Activated CD4-positive, alpha-beta T cell treated with anti-CD3 and anti-CD28 coated beads for 4 hours (primary cell): ENCODE results near the gene KLHL34.

Experiments used
- DNase-seq, 2 donors: peaks; one replicate each; pipeline ENCODE4 v3.0.0-alpha.2; 2020

Gene KLHL34

DNA sequence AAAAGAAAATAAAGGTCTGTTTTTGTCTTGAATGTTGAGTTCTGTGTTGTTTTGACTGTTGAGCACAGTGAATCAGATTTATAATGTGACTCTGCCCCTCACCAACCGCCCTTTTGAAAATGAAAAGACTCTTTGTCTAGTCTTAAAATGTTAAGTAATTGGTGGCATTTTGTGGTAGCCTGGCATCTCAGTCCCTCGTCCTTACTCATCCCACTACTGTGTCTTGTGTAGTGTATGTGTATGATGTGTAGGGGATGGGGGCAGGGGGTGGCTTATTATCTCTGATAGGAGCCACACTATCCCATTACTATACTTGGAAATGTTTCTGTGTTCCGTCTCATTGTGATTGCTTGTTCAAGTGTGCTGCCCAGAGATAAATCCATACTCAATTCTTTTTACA, 12.2 kb downstream of the KLHL34 start:
- DNase-seq = no peak

DNA sequence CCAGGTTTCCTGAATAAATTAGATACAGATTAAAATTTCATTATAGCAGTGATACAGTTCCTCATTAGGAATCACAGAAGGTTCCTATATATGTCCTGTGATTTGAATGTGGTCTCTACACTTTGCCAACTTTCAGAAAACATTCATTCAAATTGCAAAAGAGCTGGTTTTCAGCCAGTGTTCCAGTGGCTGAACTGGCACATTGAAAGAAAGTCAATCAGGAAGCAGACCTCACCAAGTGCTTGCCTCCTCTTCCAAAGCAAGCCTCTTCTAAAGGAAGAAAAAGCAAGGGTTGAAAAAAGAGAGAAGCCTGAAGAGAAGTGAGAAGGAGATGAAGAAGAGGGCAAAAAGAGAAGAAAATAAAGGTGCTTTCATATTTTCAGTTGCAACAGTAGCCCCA, 12.7 kb downstream of the KLHL34 start:
- no peak for DNase-seq

- DNase-seq = no peak
Measured at GRCh38 chrX:21639775-21640174, 18.4 kb downstream of the KLHL34 start.

DNA sequence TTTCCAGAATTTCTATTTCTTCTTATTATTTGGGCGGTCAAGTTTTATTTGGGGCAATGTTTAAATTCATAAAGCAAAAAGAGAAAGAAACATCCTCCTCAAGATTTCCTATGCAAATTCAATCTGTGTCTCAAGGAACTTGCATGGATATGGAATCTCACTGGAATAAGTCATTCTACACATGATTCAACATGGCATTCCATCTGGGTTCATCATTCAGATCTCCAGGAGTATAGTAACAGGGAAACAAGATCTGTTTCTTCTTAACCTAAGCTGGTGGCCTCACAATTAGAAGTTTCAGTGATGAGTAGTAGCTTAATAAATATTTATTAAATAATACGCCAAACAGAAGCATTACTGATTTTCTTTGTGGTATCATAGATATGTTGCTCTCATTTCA, 19.8 kb downstream of the KLHL34 start:
- DNase-seq = no peak

GRCh38 chrX:21632027-21632426, 26.1 kb downstream of the KLHL34 start:
- DNase-seq = no peak

- no peak for DNase-seq
Measured at GRCh38 chrX:21623778-21624501, 34.2 kb downstream of the KLHL34 start.

DNA sequence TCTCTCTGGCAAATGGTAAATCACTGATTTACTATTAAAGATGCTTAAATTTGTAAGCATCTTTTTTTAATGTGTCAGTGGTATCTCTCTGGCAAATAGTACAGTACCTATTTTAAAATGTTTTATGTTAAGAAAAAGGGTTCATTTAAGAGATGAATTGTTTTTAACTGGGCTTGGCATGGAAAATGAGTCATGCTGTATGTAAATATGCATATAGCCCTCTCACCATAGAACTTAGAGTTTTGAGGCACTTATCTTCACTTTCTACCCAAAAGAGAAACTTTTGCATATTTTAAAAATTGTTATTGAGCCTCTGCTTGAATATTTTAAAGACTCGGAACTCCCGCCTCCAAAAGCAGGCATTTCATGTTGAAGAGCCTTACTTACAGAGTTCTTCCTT, 37.9 kb downstream of the KLHL34 start:
- DNase-seq = no peak

GRCh38 chrX:21616386-21616785, 41.7 kb downstream of the KLHL34 start:
- DNase-seq = no peak

- no peak for DNase-seq
Measured at GRCh38 chrX:21612154-21612553, 46.0 kb downstream of the KLHL34 start.

GRCh38 chrX:21610168-21610567, 48.0 kb downstream of the KLHL34 start:
- no peak for DNase-seq

DNA sequence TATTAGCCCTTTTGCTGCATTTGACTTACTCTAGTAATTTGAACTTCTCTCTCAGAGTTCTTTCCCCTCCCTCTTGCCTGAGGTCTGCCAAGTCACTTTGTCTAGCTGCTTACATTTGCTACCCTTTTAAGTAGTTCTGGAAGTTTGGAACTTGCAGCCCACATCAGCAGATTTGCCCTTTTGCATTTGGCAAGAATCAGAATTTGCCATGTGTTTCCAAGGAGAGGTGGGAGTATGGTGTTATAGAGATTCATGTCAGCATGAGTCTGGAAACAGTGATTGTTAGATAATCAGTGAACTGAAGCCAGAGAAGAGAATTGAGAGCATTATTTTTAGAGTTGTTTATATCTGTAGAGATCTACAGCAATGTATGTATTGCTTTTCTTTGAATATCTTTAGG, 52.1 kb downstream of the KLHL34 start:
- DNase-seq = no peak
